GM12874 (cell line): ENCODE results near the gene MARCHF7.

Source experiments
- TF ChIP-seq, protein P1 (sequence below): IDR thresholded peaks from 2 replicates; pipeline ENCODE4 v1.5.1; 2011; ENCODE audit warnings: low read depth, mild to moderate bottlenecking, control low read depth, low read length, moderate library complexity; ENCODE audit not compliant: insufficient read depth

The MARCHF7 gene

DNA sequence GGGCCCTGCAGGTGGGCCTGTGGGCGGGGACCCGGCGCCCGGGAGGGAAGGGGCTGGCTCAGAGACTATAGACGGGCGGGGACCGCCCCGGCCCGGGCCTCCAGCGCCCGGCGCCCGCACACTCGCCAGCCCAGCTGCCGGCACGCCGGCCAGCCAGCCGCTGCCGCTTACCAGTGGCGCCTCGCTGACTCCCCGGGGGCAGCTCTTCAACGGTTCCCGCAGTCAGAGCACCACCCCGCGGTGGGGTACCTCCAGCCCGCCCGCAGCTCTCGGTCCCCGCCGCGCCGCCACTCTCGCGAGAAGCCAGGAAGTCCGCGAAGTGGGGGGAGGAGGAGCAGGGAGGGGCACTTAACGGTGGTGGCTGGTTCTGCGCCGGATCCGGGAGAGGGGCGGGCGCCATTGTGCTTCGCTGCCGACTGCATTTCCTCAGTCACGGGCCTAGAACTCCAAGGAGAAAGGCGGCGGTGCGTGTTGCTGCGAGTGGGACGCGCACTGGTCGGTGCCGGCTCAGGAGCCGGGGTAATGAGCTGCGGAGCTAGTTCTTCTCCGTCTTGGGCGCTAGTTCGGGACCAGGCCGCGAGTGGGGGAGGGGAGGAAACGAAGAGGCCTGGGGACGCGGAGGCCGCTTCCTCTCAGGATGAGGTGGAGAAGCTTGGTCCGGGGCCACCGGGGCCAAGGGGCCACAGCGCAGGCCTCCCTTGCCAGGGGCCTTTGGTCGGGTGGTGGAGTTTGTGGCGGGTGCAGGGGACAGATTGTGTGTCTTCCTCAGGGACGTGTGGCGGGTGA, at the start of gene MARCHF7:
Gene MARCHF7 (plus strand): TSS at position 364 of the 786 bp plus-strand sequence. CDS start 16,517 bp downstream, outside the sequence.
- TF ChIP-seq, protein P1, sequence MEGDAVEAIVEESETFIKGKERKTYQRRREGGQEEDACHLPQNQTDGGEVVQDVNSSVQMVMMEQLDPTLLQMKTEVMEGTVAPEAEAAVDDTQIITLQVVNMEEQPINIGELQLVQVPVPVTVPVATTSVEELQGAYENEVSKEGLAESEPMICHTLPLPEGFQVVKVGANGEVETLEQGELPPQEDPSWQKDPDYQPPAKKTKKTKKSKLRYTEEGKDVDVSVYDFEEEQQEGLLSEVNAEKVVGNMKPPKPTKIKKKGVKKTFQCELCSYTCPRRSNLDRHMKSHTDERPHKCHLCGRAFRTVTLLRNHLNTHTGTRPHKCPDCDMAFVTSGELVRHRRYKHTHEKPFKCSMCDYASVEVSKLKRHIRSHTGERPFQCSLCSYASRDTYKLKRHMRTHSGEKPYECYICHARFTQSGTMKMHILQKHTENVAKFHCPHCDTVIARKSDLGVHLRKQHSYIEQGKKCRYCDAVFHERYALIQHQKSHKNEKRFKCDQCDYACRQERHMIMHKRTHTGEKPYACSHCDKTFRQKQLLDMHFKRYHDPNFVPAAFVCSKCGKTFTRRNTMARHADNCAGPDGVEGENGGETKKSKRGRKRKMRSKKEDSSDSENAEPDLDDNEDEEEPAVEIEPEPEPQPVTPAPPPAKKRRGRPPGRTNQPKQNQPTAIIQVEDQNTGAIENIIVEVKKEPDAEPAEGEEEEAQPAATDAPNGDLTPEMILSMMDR, result peak; percentile 72

DNA sequence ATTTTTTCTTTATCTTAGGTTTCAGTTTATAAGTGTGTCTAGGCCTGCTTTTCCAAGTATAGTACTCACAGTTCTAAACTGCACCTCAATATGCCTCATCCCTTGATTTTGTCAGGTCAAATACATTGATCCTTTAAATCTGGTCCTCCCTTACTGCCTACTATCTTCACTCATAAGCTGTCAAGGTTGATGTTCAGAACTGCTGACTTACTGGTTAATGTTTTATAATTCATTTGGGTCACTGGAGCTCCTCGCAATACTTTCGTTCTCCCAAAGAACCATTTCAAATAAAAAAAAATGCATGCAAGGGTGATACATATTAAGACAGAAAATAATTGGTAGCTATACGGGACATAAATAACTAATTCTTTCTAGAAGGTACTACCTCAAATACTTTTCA, 41.3 kb upstream of the MARCHF7 start:
- TF ChIP-seq, protein P1, result no peak

DNA sequence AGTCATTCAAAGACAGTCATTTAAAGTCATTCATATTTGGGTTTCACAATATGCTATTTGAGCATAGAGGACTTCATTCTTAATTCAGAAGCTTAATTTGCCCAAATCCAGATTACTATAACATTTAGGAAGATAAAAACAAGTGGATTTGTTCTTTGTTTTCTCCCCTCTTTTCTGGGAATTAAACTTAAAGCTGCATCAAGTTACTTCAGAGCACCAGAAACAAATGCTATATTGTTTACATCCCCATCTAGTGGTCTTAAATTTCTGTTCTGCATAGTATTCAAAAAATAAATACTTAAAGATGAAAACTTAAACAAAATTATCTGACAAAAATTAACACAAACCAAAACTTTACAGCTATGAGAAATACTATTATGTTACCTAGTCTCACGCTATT, 34.7 kb upstream of the MARCHF7 start:
- TF ChIP-seq, protein P1, result no peak

DNA sequence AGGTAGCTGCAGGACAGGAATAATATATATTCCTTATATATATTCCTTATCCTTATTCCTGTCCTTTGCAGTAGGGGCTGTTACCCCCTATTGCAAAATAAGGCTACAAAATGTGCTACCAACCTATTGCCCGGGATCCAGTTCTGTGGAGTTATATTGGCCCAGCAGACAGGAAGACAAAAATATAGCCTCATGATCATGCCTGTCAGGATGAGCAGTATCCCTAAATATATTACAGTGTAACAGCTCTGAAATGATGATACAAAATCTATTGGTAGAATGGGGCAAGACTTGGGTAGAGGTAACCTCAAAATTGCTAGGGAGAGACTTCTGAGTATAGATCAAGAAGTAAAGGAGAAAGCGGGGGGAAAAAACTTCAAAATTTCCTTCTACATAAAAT, 31.6 kb upstream of the MARCHF7 start:
- TF ChIP-seq, protein P1, result no peak

- TF ChIP-seq, protein P1, result no peak
Observed at GRCh38 chr2:159683817-159684216, 28.5 kb upstream of the MARCHF7 start.

GRCh38 chr2:159684796-159685195, 27.5 kb upstream of the MARCHF7 start:
- TF ChIP-seq, protein P1, result no peak

GRCh38 chr2:159694500-159695040, 17.7 kb upstream of the MARCHF7 start:
- TF ChIP-seq, protein P1, result no peak
